ENCODE data around the gene GUCA2B. TPM values are rescaled to one million over a fixed set of nuclear protein-coding genes. Genes with fewer than 3 reads are reported as not detected.

The GUCA2B gene
- total RNA-seq, 2 experiments from 2014 or later: not detected

GRCh38 chr1:42128964-42129363 lies 24.2 kb upstream of the GUCA2B start:
- intact Hi-C loops (cut with micrococcal nuclease; ENCODE audit: unreplicated experiment): no loop called here
- TF ChIP-seq EZH2phosphoT487 (IDR thresholded peaks at IDR 0.05; ENCODE audit: borderline replicate concordance, low read depth, low read length) (no peak), CTCF (conservative IDR thresholded peaks at IDR 0.05; ENCODE audit: low read length) (no peak)
- CTCF ChIA-PET (ENCODE audit: unreplicated experiment): no interaction called here

GRCh38 chr1:42130061-42130660 lies 23.0 kb upstream of the GUCA2B start:
- Histone ChIP-seq H3K36me3 (ENCODE audit: insufficient read depth, low read length) (no peaks in the 10 kb centered on the region), H3K4me1 (ENCODE audit: insufficient read depth, low read length, poor library complexity, severe bottlenecking) (no peaks in the 10 kb centered on the region), H3K9me2 (ENCODE audit: insufficient read depth, low read length) (no peaks in the 10 kb centered on the region), H3K79me2 (ENCODE audit: insufficient read depth, low read depth, low read length) (no peaks in the 10 kb centered on the region), H3K27ac (ENCODE audit: low read depth, low read length, poor library complexity, severe bottlenecking) (no peak overlapping the region), H4K20me1 (ENCODE audit: insufficient read depth, low read length) (no peaks in the 10 kb centered on the region), H3K4me3 (ENCODE audit: low read depth, low read length, poor library complexity, severe bottlenecking) (no peak overlapping the region), H3K9me3 (ENCODE audit: low read length) (no peaks in the 10 kb centered on the region), H3K4me2 (ENCODE audit: low read length) (no peak overlapping the region), H2AFZ (ENCODE audit: low read length) (no peak overlapping the region)
- intact Hi-C loops (cut with micrococcal nuclease; ENCODE audit: unreplicated experiment): no loop called here
- TF ChIP-seq EZH2phosphoT487 (IDR thresholded peaks at IDR 0.05; ENCODE audit: borderline replicate concordance, low read depth, low read length) (no peak), CTCF (conservative IDR thresholded peaks at IDR 0.05; ENCODE audit: low read length) (no peak)
- no peak for DNase-seq (ENCODE audit: low spot score)
- POLR2A ChIA-PET: interaction anchor here (0.7 kb wide), 2 partner anchors 96 to 819 kb away, joined by 3 read pairs; no protein-coding TSS in a partner anchor
- no TSS peak for BruUV-seq (replicated peaks)
- CTCF ChIA-PET (ENCODE audit: unreplicated experiment): no interaction called here

More at GRCh38 chr1:42128964-42129363, 24.2 kb upstream of the GUCA2B start:
- Histone ChIP-seq H3K9me2 (ENCODE audit: insufficient read depth, low read length) (no peaks in the 10 kb centered on the region), H3K4me3 (ENCODE audit: low read depth, low read length, poor library complexity, severe bottlenecking) (no peak overlapping the region), H3K9me3 (ENCODE audit: low read length) (no peaks in the 10 kb centered on the region), H3K4me1 (ENCODE audit: insufficient read depth, low read length, poor library complexity, severe bottlenecking) (no peaks in the 10 kb centered on the region), H4K20me1 (ENCODE audit: insufficient read depth, low read length) (no peaks in the 10 kb centered on the region), H3K79me2 (ENCODE audit: insufficient read depth, low read depth, low read length) (no peaks in the 10 kb centered on the region), H2AFZ (ENCODE audit: low read length) (no peak overlapping the region), H3K27ac (ENCODE audit: low read depth, low read length, poor library complexity, severe bottlenecking) (no peak overlapping the region), H3K36me3 (ENCODE audit: insufficient read depth, low read length) (no peaks in the 10 kb centered on the region), H3K4me2 (ENCODE audit: low read length) (no peak overlapping the region)
- DNase-seq (ENCODE audit: low spot score): no peak
- no TSS peak for BruUV-seq (replicated peaks)
- POLR2A ChIA-PET: no interaction called here

GRCh38 chr1:42133390-42133789 lies 19.8 kb upstream of the GUCA2B start:
- ChIA-PET CTCF (ENCODE audit: unreplicated experiment) (no interaction called here), POLR2A (interaction anchor here (0.7 kb wide), 1 partner anchor 224 kb away, joined by 4 read pairs; no protein-coding TSS in a partner anchor)
- Histone ChIP-seq H2AFZ (ENCODE audit: low read length) (no peak overlapping the region), H3K9me3 (ENCODE audit: low read length) (no peaks in the 10 kb centered on the region), H3K4me2 (ENCODE audit: low read length) (no peak overlapping the region), H3K36me3 (ENCODE audit: insufficient read depth, low read length) (no peaks in the 10 kb centered on the region), H3K9me2 (ENCODE audit: insufficient read depth, low read length) (no peaks in the 10 kb centered on the region), H3K79me2 (ENCODE audit: insufficient read depth, low read depth, low read length) (no peaks in the 10 kb centered on the region), H3K27ac (ENCODE audit: low read depth, low read length, poor library complexity, severe bottlenecking) (no peak overlapping the region), H3K4me3 (ENCODE audit: low read depth, low read length, poor library complexity, severe bottlenecking) (no peak overlapping the region), H4K20me1 (ENCODE audit: insufficient read depth, low read length) (no peaks in the 10 kb centered on the region), H3K4me1 (ENCODE audit: insufficient read depth, low read length, poor library complexity, severe bottlenecking) (no peaks in the 10 kb centered on the region)
- TF ChIP-seq EZH2phosphoT487 (IDR thresholded peaks at IDR 0.05; ENCODE audit: borderline replicate concordance, low read depth, low read length) (no peak), CTCF (conservative IDR thresholded peaks at IDR 0.05; ENCODE audit: low read length) (no peak)
- intact Hi-C loops (cut with micrococcal nuclease; ENCODE audit: unreplicated experiment): no loop called here
- no TSS peak for BruUV-seq (replicated peaks)
- DNase-seq (ENCODE audit: low spot score): no peak
